Suppressor macrophage (primary cell): Measurements from ENCODE around the gene RPL37.
"Not testable (repeated sequence)": the region's sequence is repeated elsewhere in the genome, so short reads cannot be mapped to it uniquely, and the experiment has no call there.

ENCODE experiments used
- DNase-seq, 4 experiments: peaks; one replicate each; pipeline ENCODE4 v3.0.0-alpha.2; 2020 to 2022

The RPL37 gene

DNA sequence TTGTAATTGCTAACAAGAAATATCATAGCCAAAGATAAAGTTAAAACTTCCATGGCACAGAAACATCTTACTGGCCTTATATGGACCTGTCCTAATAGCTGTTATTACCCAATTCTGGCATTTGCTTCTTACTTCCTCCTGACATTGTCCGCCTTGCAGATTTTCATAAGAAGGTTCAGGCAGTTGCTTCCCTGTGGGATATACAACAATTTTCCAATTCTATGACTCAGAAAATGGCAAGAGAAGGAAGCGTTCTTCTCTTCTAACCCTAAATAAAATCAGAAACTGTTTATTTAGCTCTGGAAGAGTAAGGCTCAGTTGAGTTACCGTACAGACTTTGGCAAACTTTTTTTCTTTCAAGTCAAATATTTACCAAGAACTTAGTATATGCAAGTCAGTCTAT lies 38.5 kb downstream of the RPL37 start:
- DNase-seq: peak; percentile 30 to 78 (median 57)

DNA sequence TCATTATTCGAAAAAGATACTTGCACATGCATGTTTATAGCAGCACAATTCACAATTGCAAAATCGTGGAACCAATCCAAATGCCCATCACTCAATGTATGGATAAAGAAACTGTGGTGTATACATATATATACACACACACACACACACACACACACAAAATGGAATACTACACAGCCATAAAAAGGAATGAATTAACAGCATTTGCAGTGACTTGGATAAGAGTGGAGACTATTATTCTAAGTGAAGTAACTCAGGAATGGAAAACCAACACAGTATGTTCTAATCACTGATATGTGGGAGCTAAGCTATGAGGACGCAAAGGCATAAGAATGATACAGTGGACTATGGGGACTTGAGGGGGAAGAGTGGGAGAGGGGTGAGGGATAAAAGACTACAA lies 40.1 kb downstream of the RPL37 start:
- DNase-seq: not testable (repeated sequence)

DNA sequence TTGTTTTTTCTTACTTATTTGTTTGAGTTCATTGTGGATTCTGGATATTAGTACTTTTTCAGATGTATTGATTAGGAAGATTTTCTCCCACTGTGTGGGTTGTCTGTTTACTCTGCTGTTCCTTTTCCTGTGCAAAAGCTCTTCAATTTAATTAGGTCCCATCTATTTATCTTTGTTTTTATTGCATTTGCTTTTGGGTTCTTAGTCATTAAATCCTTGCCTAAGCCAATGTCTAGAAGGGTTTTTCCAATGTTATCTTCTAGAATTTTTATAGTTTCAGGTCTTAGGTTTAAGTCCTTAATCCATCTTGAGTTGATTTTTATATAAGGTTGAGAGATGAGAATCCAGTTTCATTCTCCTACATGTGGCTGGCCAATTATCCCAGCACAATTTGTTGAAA lies 40.7 kb downstream of the RPL37 start:
- not testable (repeated sequence) for DNase-seq

DNA sequence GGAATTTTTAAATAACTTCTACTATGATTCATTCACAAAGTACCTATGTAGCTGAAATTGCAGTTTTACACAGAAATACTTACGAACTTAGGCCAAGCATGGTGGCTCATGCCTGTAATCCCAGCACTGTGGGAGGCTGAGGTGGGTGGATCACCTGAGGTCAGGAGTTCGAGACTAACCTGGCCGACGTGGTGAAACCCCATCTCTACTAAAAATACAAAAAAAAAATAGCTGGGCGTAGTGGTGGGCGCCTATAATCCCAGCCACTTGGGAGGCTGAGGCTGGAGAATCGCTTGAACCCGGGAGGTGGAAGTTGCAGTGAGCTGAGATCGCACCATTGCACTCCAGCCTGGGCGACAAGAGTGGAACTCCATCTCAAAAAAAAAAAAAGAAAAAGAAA lies 42.3 kb downstream of the RPL37 start:
- DNase-seq: not testable (repeated sequence)

DNA sequence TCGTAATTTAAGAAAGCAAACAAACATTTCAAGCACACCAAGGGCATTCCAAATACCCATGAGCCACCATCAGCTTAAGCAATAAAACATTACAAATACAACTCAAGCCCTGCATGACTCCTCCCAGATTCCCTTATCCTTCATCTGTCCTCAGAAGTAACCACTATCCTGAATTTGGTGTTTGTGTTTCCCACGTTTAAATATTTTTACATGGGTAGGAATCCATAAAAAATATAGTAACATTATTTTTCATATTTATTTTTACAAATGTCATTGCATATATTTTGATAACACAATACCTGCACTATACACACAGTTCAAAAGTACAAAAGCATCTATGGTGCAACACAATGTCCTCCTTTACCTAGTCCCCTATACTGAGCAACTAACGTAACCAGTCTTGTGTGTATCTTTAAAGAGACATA lies 43.3 kb downstream of the RPL37 start:
- DNase-seq: no peak

DNA sequence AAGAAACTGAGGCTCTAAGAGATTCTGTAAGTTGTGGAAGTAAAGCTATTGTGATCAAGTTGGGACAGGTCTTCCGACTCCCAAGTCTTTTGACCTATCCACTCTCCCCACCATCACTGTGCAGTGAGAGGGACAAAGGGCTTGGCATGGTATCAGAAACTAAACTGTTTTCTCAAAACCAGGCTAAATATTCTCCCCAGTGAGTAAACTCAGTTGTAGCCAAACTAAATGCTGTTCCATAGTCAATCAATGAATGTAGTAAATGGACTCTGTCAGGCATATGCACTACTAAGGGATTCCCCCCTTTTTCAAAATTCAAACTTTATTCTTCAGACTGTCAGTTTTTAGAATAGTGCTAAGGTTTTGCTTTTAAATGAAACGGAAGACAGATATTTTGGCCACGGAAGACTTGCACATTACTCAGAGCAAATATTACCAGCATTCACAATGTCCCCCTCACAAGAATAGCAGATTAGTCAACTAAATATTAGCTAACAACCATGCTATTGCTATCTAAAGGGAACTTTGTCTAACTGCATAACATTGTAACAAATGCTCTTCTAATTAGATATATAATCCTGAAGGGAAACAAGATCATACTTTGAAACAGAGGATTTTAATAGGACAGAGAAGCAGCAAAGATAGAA lies 44.0 kb downstream of the RPL37 start:
- peak in 1 of 4 experiments; percentile 10 for DNase-seq

DNA sequence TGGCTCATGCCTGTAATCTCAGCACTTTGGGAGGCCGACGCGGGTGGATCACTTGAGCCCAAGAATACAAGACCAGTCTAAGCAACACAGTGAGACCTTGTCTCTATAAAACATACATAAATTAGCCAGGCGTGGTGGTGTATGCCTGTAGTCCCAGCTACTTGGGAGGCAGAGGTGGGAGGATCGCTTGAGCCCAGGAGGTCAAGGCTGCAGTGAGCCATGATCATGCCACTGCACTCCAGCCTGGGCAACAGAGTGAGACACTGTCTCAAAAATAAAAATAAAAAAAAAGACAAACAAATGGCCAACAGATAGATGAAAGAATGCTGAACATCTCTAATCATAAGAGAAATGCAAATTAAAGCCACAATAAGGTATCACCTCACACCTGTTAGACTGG lies 46.1 kb downstream of the RPL37 start:
- not testable (repeated sequence) for DNase-seq

DNA sequence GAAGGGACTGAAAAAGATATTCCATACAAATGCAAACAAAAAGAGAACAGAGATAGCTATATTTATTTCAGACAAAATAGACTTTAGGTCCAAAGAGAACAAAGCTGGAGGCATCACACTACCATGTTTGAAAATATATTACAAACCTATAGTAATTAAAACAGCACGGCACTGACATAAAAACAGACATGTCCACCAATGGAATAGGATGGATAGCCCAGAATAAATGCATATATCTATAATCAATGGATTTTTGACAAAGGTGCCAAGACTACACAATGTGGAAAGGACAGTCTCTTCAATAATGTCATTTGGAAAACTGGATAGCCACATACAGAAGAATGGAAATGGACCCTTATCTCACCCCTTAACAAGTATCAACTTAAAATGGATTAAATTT lies 47.0 kb downstream of the RPL37 start:
- DNase-seq: no peak

DNA sequence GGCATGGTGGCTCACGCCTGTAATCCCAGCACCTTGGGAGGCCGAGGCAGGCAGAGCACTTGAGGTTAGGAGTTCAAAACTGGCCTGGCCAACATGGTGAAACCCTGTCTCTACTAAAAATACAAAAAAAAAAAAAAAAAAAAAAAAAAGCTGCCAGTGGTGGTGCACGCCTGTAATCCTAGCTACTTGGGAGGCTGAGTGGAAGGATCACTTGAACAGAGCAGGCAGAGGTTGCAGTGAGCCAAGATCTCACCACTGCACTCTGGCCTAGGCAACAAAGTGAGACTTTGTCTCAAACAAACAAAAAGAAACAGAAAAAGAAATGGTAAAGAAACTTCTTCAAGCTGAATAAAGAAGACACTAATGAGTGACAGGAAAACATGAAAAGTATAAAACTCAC lies 48.4 kb downstream of the RPL37 start:
- not testable (repeated sequence) for DNase-seq

DNA sequence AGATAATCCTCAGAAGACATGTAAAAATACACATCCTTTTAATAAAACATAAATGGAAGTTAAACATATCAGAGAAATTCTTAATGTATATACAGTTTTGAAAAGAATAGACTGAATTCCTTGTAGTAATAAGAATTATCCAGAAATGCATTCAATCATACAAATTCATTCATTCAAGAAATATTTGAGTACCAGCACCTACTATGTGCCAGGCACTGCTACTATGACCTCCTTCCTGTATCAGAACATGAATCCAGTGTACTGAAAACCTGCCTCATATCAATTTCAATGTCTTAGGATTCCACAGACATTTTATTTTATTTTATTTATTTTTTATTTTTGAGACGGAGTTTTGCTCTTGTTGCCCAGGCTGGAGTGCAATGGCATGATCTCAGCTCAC lies 50.1 kb downstream of the RPL37 start:
- no peak for DNase-seq

DNA sequence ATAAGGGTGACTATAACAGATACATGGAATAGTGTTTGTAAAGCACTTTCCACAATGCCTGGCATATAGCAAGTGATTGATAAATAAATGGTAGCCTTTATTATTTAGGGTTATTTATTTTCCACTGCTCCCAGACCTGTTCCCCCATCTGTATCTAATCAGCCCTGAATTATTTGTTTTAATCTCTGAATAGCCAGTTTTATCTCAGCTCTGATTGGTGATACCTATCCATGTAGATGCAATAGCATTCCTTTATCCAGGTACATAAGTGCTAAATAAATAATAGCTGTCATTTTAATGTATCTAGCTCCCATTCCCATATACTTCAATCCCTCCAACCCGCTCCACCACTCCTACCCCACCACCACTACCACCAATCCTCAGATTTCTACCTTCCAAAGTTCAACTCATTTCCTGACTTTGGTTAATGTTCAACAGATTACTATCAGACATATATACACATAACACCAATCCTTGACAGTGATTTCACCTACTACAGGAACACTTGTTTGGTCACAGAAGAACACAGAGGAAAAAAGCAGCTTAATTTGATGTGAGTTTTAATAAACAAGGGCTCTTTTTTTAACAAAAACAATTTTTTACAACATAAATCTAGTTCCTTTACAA lies 50.9 kb downstream of the RPL37 start:
- DNase-seq: no peak

DNA sequence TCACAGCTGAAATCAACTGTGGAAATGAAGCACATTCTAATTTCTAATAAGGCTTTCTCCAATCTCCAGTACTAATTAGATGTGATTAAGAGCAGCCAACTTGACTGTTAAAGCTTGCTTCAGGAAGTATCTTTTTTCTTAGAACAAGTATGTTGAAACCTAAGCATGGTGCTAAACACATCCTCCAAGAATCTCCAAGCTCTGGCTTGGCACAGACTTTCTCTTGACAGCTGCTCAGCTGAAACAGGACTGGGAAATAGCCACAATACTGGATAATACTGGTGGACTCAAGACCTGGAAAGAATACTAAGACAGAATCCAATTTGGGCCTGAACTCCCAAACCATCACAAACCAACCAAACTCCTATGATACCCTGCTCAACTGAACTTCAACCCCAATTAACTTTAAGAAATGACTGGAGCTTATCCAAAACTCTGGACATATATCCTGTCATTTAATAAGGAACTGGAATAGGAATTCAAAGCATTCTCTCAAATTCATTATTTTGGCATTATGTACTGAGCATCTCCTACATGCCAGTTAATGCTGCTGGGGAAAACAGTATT lies 53.1 kb downstream of the RPL37 start:
- DNase-seq: no peak

DNA sequence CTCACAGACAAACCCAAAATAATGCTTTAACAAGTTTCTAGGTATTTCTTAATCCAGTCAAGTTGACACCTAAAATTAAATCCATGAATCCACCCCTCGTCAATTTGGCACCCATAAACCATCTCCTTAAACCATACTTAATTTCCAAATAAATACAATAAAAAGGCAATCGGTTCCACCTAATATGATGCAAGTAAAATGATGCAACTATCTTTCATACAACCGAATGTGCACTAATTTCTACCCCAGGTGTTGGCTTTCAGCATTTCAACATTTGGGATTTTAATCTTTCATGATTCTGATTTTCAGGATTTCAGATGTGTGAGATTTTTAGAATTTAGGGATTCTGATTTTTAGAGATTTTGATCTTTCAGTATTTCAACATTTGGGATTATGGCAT lies 54.2 kb downstream of the RPL37 start:
- no peak for DNase-seq

DNA sequence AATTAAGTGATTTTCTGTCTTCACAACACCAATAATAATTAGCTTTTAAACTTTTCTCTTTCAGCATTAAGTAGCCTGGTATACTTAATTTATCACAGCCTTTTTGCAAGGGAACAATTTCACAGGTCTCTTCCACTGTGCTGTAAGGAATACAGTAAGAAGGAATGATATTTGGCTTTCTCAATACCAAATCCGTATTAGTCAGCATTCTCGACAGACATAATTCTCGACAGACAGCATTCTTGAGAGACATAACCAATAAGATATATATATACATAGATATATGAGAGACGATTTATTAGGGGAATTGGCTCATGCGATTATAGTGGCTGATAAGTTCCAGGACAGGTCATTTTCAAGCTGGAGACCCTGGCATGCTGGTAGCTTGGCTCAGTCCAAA lies 54.8 kb downstream of the RPL37 start:
- DNase-seq: no peak

DNA sequence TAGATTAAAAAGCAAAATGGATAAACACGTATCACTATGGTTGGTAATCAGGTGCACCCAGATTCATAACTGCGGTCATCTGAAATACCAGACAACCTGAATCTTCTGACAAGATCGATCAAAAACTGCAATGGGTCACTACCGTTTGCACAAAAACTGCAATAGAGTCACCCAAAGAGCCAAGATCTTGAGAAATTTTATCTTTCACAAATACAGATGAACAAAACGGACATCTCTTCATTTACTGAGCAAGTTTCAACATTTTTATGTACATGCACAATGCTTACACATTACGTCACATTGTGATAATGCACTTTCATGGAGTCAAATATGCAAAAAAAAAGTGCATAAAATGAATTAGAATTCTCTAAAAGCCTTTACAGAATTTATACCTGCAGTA lies 55.5 kb downstream of the RPL37 start:
- DNase-seq: no peak

DNA sequence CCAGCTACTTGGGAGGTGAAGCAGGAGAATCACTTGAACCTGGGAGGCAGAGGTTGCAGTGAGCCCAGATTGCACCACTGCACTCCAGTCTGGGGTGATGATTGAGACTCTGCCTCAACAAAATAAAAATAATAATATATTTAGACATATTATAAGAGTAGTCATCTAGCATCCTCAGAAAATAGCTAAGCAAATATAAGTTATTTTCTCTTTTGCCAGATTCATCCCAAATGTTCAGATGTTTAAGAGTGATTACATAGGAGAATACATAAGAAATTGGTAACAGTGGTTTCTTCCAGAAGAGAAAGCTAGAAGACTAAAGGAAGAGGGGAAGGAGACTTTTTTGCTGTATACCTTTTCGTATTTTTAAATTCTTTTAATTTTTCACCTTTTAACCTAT lies 56.9 kb downstream of the RPL37 start:
- DNase-seq: no peak

DNA sequence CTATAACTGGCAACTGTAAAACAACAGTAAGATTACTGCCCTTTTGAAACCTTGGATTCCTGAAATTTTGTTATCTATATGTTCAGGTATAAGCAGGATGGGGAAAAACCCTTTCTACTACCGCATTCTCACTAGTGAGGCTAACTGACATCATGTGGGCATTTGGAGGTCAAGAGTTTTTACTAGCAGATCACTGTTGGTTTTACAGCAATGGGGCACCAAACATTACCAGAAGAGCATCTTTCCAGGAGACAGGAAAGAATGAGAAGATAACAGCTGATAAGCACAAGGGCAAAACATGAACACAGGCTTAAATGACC lies 58.4 kb downstream of the RPL37 start:
- DNase-seq: no peak

DNA sequence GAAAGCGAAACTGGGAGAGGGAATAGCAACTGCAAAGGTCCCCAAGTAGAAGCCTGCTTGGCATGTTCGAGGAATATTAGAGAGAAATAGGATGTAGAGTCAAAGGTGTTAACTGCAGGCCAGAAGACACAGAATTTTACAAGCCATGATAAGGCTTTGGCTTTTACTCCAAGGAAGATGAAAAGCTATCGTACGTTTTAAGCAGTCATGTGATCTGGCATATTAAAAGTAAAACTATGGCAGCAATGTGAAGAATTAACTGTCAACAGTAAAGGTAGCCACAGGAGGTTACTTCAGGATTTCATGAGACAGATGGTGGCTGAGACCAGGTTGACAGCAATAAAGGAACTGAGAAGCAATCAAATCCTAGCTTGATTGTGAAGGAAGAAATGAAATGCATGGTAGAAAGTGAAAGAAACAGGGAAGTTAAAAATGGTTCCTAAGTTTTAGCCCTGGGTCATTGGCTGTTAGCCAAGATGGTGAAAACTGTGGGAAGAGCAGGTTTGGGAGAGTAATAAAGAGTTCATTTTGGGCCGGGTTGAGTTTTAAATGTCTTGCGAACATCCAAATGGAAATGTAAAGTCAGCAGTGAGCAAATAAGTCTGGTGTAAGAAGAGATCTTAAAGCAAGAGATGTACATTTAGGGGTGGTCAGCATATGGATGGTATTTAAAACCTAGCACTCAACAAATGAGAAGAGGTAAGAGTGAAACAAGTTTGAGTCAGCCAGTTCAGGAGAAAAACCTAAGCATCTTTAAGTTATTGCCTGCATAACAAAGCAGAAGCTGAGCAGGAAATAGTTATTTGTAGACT lies 59.0 kb downstream of the RPL37 start:
- DNase-seq: peak in 3 of 4 experiments; percentile 4 to 40 (median 24)
